Measurements from ENCODE around the gene GOLGA5. TPM values are rescaled to one million over a fixed set of nuclear protein-coding genes. Genes with fewer than 3 reads are reported as not detected.

The GOLGA5 gene
- total and polyA plus RNA-seq, 2 donors (not counting 3 experiments of a cell fraction or from before 2014, with no cell fraction given) = 16.3 to 28.9 TPM

GRCh38 chr14:92794547-92794941 lies 439 bp downstream of the GOLGA5 start:
- Histone ChIP-seq H3K4me2 (ENCODE audit: insufficient read depth, low read length) (peak overlapping the region; percentile 73), H3K36me3 (ENCODE audit: control insufficient read depth in 2 of 2, extremely low read depth in 1 of 2, insufficient read depth in 2 of 2, low read length in 2 of 2) (no peaks in the 10 kb centered on the region), H3K9ac (replicated peaks; ENCODE audit: extremely low read depth, insufficient read depth, low read length) (peak overlapping the region; percentile 93), H3K4me1 (ENCODE audit: control insufficient read depth, extremely low read depth, insufficient read depth, low read length) (peaks cover 9% of the 10 kb centered on the region), H3K9me3 (replicated peaks; ENCODE audit: control insufficient read depth, insufficient read depth, low read length) (no peaks in the 10 kb centered on the region), H3K79me2 (ENCODE audit: control insufficient read depth, insufficient read depth, low read length) (peaks cover 28% of the 10 kb centered on the region), H3K9me1 (replicated peaks; ENCODE audit: control insufficient read depth, extremely low read depth, insufficient read depth, low read length) (no peaks in the 10 kb centered on the region), H4K20me1 (replicated peaks; ENCODE audit: control insufficient read depth, extremely low read depth, insufficient read depth, low read length) (no peaks in the 10 kb centered on the region), H2AFZ (ENCODE audit: low read depth, low read length) (peak overlapping the region; percentile 71), H3K27ac (ENCODE audit: insufficient read depth, low read depth, low read length) (peak overlapping the region; percentile 54), H3K4me3 (replicated peaks in 1 of 3; ENCODE audit: insufficient read depth in 1 of 3, low read depth in 1 of 3, low read length in 3 of 3) (peak overlapping the region; percentile 52 to 75 (median 75)), H3K27me3 (ENCODE audit: control insufficient read depth in 2 of 2, insufficient read depth in 2 of 2, low read length in 2 of 2) (no peaks in the 10 kb centered on the region)
- dilution Hi-C loops (cut with MboI; ENCODE audit: extremely low pct_ligation_motif_present, low sequenced_read_pairs) (no loop called here), intact Hi-C loops (cut with micrococcal nuclease) (loop anchor here (1.0 to 5.0 kb wide), 6 partner anchors 46 to 688 kb away; partner anchors contain the start of genes ATXN3, CPSF2, LGMN and NDUFB1)
- FAIRE-seq (no peak), DNase-seq (ENCODE audit: low read depth, low spot score) (peak; percentile 28)
- no peak for TF ChIP-seq JUN (IDR thresholded peaks at IDR 0.05; ENCODE audit: borderline replicate concordance, insufficient read depth, insufficient read length, low read depth)
- TF ChIP-seq EZH2 (IDR thresholded peaks at IDR 0.05; ENCODE audit: borderline replicate concordance, low read depth, low read length, severe bottlenecking) = no peak
- TF ChIP-seq CTCF (IDR thresholded peaks at IDR 0.05; ENCODE audit: extremely low read depth in 1 of 2, insufficient read depth in 1 of 2, low read depth in 1 of 2, low read length in 2 of 2) = no peak
- TF ChIP-seq MAX (IDR thresholded peaks at IDR 0.05; ENCODE audit: insufficient read depth, insufficient read length) = no peak
- TF ChIP-seq MYC (IDR thresholded peaks at IDR 0.05; ENCODE audit: low read depth, low read length) = no peak
- TF ChIP-seq POLR2AphosphoS5 (IDR thresholded peaks at IDR 0.05; ENCODE audit: insufficient read depth, low read depth, low read length) = no peak
- TF ChIP-seq FOS (IDR thresholded peaks at IDR 0.05; ENCODE audit: borderline replicate concordance, insufficient read depth, low read length) = no peak
- no peak for TF ChIP-seq GATA2 (IDR thresholded peaks at IDR 0.05; ENCODE audit: insufficient read depth, insufficient read length, low read depth, low read length)
- no peak for TF ChIP-seq POLR2A (IDR thresholded peaks at IDR 0.05; ENCODE audit: low read depth, low read length)
- ChIA-PET CTCF (interaction anchor here (1.0 kb wide), 4 partner anchors 47 to 688 kb away, joined by 3 read pairs; partner anchors contain the start of gene ATXN3), POLR2A (interaction anchor here (0.9 to 1.2 kb wide), 4 partner anchors 18 to 754 kb away, joined by 3 to 5 read pairs (median 4); partner anchors contain the start of genes ATXN3, CPSF2, NDUFB1 and TRIP11)
- BruUV-seq (replicated peaks) = TSS peak; percentile 49

All from endothelial cell of umbilical vein (primary cell).